ENCODE data around the gene SERPINB1.

DNA sequence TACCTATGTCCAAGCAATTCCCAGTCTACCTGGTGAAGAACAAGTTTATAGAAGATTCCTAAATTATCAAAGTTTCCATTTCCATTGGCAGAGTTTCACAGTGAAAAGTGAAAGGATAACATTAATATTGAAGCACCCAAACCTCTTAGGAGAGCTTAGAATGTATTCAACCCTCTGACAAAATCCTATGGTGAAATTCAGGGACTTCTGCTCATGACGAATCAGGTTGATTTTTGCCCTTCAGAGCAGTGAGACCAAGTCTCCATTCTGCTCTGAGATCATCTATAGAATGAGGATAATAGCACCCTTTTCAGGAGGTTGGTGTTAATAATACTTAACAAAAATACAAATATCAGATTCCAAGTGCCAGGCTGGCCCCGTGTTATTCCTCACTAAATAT is 15.5 kb downstream of the SERPINB1 start:
- TF ChIP-seq FOXA1 (IDR thresholded peaks at IDR 0.05) (no peak), SP1 (IDR thresholded peaks at IDR 0.05) (no peak), PKNOX1 (IDR thresholded peaks at IDR 0.05) (no peak), NFRKB (IDR thresholded peaks at IDR 0.05) (no peak), SUZ12 (IDR thresholded peaks at IDR 0.05) (no peak)
